HCT116 (cell line): ENCODE measurements around the gene IRF8. TPM values are rescaled to one million over a fixed set of nuclear protein-coding genes. Genes with fewer than 3 reads are reported as not detected.

Experiments
- ATAC-seq: fragments of 200-7000 bp; cut with Tn5 transposase; 2 replicates; pipeline ENCODE4 v1.9.1; 2020; ENCODE audit warnings: mild to moderate bottlenecking, moderate library complexity
- BruUV-seq: library from RNA; stranded (reverse); fragments of 400-500 nt; replicated peaks from 2 replicates; lab custom pipeline; 2021; lab: Mats Ljungman, UMichigan
- CTCF ChIA-PET: fragments of 300-600 bp; sonication (Branson Sonifier 250); formaldehyde crosslinking; loops from one replicate; lab custom pipeline; 2021; ENCODE audit warnings: antibody characterized with exemption; lab: Charles Lee
- POLR2A ChIA-PET: fragments of 300-600, 350-600 bp; sonication (Branson Sonifier 250); formaldehyde crosslinking; loops from one replicate; lab custom pipeline; 2021; ENCODE audit warnings: antibody characterized with exemption; lab: Charles Lee
- RAD21 ChIA-PET, 2 experiments: fragments of 300-600 bp; sonication (Branson Sonifier 250); formaldehyde crosslinking; loops; one replicate each; lab custom pipeline; 2023; ENCODE audit warnings: low total read pairs in 2 of 2; ENCODE audit not compliant: uncharacterized antibody in 2 of 2, unreplicated experiment in 2 of 2, low non-redundant PET in 1 of 2; lab: Charles Lee
- DNase-seq: peaks from one replicate; pipeline ENCODE4 v3.0.0-alpha.2; 2010; ENCODE audit warnings: low read depth, low spot score
- H2AFZ ChIP-seq: fragments of 200-600 bp; shearing (Covaris generic), sonication (generic); 2 replicates; pipeline ENCODE4 v1.6.1; 2017; ENCODE audit warnings: low read depth, mixed run types, mixed read lengths, antibody characterized with exemption, low read length; ENCODE audit not compliant: poor library complexity, severe bottlenecking
- H3K27ac ChIP-seq: 2 replicates; pipeline ENCODE4 v1.5.1; 2012; ENCODE audit warnings: low read depth, low read length
- H3K27me3 ChIP-seq: fragments of 200-600 bp; sonication (generic); 2 replicates; pipeline ENCODE4 v1.6.1; 2016; ENCODE audit warnings: mixed run types, low read length, mixed read lengths; ENCODE audit not compliant: insufficient read depth
- H3K36me3 ChIP-seq, 2 experiments: fragments of 200-500 bp in 1 of 2; fragments of 200-600 bp in 1 of 2; sonication (Bioruptor generic) in 1 of 2; sonication (generic) in 1 of 2; 2 replicates each; pipeline versions ENCODE4 v1.5.1 to v1.6.1; 2014 to 2016; ENCODE audit warnings: low read length in 2 of 2, inconsistent platforms in 1 of 2, mixed read lengths in 1 of 2, mixed run types in 1 of 2; ENCODE audit not compliant: insufficient read depth in 2 of 2, control insufficient read depth in 1 of 2
- H3K4me1 ChIP-seq, 2 experiments: fragments of 200-600 bp in 1 of 2; sonication (generic) in 1 of 2; 2 replicates each; pipeline versions ENCODE4 v1.5.1 to v1.6.1; 2012 to 2017; ENCODE audit warnings: low read length in 2 of 2, inconsistent platforms in 1 of 2, mild to moderate bottlenecking in 1 of 2, mixed read lengths in 1 of 2, mixed run types in 1 of 2, moderate library complexity in 1 of 2; ENCODE audit not compliant: insufficient read depth in 2 of 2, control insufficient read depth in 1 of 2
- H3K4me2 ChIP-seq: fragments of 200-600 bp; sonication (generic); 2 replicates; pipeline ENCODE4 v1.6.1; 2017; ENCODE audit warnings: mixed run types, low read length, mixed read lengths
- H3K4me3 ChIP-seq, 2 experiments: fragments of 200-600 bp in 1 of 2; sonication (generic) in 1 of 2; replicated peaks in 1 of 2; 2 replicates each; pipeline ENCODE4 v1.5.1; 2011 to 2016; ENCODE audit warnings: low read length in 2 of 2, control low read depth in 1 of 2, low read depth in 1 of 2, mild to moderate bottlenecking in 1 of 2, mixed read lengths in 1 of 2, mixed run types in 1 of 2
- H3K79me2 ChIP-seq: fragments of 200-600 bp; sonication (generic); 2 replicates; pipeline ENCODE4 v1.6.1; 2017; ENCODE audit warnings: mild to moderate bottlenecking, mixed run types, low read length, moderate library complexity, mixed read lengths; ENCODE audit not compliant: insufficient read depth
- H3K9ac ChIP-seq: fragments of 200-600 bp; sonication (generic); 2 replicates; pipeline ENCODE4 v1.6.1; 2016; ENCODE audit warnings: low read length, mixed read lengths
- H3K9me2 ChIP-seq: fragments of 200-600 bp; sonication (generic), shearing (Covaris generic); 2 replicates; pipeline ENCODE4 v1.6.1; 2017; ENCODE audit warnings: mixed run types, mild to moderate bottlenecking, moderate library complexity; ENCODE audit not compliant: insufficient read depth
- H3K9me3 ChIP-seq, 2 experiments: fragments of 200-500 bp in 1 of 2; fragments of 200-600 bp in 1 of 2; sonication (Bioruptor generic) in 1 of 2; sonication (generic) in 1 of 2; 2 replicates each; pipeline ENCODE4 v1.6.1; 2014 to 2017; ENCODE audit warnings: low read length in 2 of 2, mixed read lengths in 2 of 2, inconsistent platforms in 1 of 2, low read depth in 1 of 2, mild to moderate bottlenecking in 1 of 2, mixed run types in 1 of 2, moderate library complexity in 1 of 2; ENCODE audit not compliant: control insufficient read depth in 1 of 2, insufficient read depth in 1 of 2
- H4K20me1 ChIP-seq: fragments of 200-600 bp; sonication (generic), shearing (Covaris generic); 2 replicates; pipeline ENCODE4 v1.6.1; 2017; ENCODE audit warnings: mixed run types, mild to moderate bottlenecking, moderate library complexity; ENCODE audit not compliant: insufficient read depth
- ATF3 ChIP-seq: IDR thresholded peaks from 2 replicates; pipeline ENCODE4 v1.6.1; 2012
- EGR1 ChIP-seq: IDR thresholded peaks from 2 replicates; pipeline ENCODE4 v1.6.1; 2012; ENCODE audit warnings: low read depth
- ELF1 ChIP-seq: IDR thresholded peaks from 2 replicates; pipeline ENCODE4 v1.6.1; 2012; ENCODE audit warnings: low read depth, borderline replicate concordance
- FOSL1 ChIP-seq: IDR thresholded peaks from 2 replicates; pipeline ENCODE4 v1.6.1; 2012; ENCODE audit warnings: low read depth
- JUND ChIP-seq: IDR thresholded peaks from 2 replicates; pipeline ENCODE4 v1.6.1; 2012
- POLR2A ChIP-seq: IDR thresholded peaks from 2 replicates; pipeline ENCODE4 v1.7.0; 2011; ENCODE audit warnings: borderline replicate concordance; ENCODE audit not compliant: insufficient read depth, insufficient read length; ENCODE audit errors: extremely low read depth
- POLR2AphosphoS5 ChIP-seq: IDR thresholded peaks from 2 replicates; pipeline ENCODE4 v1.6.1; 2011; ENCODE audit warnings: mild to moderate bottlenecking, low read depth, low read length, moderate library complexity
- RAD21 ChIP-seq: IDR thresholded peaks from 2 replicates; pipeline ENCODE4 v1.6.1; 2012; ENCODE audit warnings: low read depth, mild to moderate bottlenecking
- SIN3A ChIP-seq: IDR thresholded peaks from 2 replicates; pipeline ENCODE4 v1.6.1; 2012; ENCODE audit warnings: low read depth
- SRF ChIP-seq: IDR thresholded peaks from 2 replicates; pipeline ENCODE4 v1.6.1; 2012; ENCODE audit warnings: low read depth
- YY1 ChIP-seq: IDR thresholded peaks from 2 replicates; pipeline ENCODE4 v1.6.1; 2011; ENCODE audit warnings: low read length, low read depth, moderate library complexity, mild to moderate bottlenecking; ENCODE audit not compliant: insufficient replicate concordance; ENCODE audit errors: extremely low read depth
- ZFX ChIP-seq: fragments of 450-650 bp; IDR thresholded peaks from 2 replicates; pipeline ENCODE4 v1.6.1; 2017
- intact Hi-C: fragments of 100-400 bp; cut with micrococcal nuclease; formaldehyde crosslinking; loops from 2 replicates; pipeline ENCODE4 v1.10.0; 2022
- total RNA-seq: library from RNA; stranded (reverse); gene quantifications from one replicate; pipeline ENCODE4 v1.2.1, GENCODE V29; 2021; ENCODE audit not compliant: unreplicated experiment
- TF ChIP-seq, protein P1 (sequence below): IDR thresholded peaks from 2 replicates; pipeline ENCODE4 v1.6.1; 2012; ENCODE audit warnings: low read depth

Gene IRF8
- total RNA-seq, 1 experiment from 2014 or later = 0.61 TPM

DNA sequence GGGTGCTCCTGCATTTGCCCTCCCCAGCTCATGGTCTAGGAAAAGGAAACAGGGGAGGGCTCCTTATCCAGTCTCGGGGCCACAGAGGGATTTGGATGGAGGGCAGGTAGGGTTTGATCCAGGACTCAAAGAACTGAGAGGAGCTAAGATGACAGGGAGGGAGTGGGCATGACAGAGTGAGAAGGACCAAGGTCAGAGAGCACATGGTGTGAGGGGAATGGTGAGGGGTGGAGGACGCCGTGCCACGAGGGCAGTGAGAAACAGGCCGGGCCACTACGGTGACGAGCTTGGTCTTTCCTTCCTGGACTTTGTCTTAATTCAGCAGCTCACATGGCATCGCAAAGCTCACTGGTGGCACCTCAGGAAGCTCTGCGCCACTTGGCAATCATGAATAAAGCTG, 35.2 kb downstream of the IRF8 start:
- no TSS peak for BruUV-seq
- ChIA-PET CTCF (no interaction called here), RAD21 (no interaction called here), POLR2A (no interaction called here)
- Histone ChIP-seq H3K79me2 (no peaks in the 10 kb centered on the region), H3K4me3 (no peak overlapping the region), H4K20me1 (no peaks in the 10 kb centered on the region), H3K4me2 (no peak overlapping the region), H3K9me3 (no peaks in the 10 kb centered on the region), H3K9ac (no peak overlapping the region), H3K36me3 (no peaks in the 10 kb centered on the region), H3K27ac (no peak overlapping the region), H3K27me3 (peaks cover 28% of the 10 kb centered on the region; the same call in 1 of the 2 replicates), H3K4me1 (peaks cover 3 to 7% of the 10 kb centered on the region in 2 experiments; a peak in 2 of 4 replicates), H2AFZ (no peak overlapping the region), H3K9me2 (no peaks in the 10 kb centered on the region)
- TF ChIP-seq ATF3 (no peak), POLR2A (no peak), POLR2AphosphoS5 (no peak), FOSL1 (no peak), ZFX (no peak), ELF1 (no peak), EGR1 (no peak), JUND (no peak), SRF (no peak), SIN3A (no peak), YY1 (no peak), RAD21 (no peak)
- TF ChIP-seq, protein P1, sequence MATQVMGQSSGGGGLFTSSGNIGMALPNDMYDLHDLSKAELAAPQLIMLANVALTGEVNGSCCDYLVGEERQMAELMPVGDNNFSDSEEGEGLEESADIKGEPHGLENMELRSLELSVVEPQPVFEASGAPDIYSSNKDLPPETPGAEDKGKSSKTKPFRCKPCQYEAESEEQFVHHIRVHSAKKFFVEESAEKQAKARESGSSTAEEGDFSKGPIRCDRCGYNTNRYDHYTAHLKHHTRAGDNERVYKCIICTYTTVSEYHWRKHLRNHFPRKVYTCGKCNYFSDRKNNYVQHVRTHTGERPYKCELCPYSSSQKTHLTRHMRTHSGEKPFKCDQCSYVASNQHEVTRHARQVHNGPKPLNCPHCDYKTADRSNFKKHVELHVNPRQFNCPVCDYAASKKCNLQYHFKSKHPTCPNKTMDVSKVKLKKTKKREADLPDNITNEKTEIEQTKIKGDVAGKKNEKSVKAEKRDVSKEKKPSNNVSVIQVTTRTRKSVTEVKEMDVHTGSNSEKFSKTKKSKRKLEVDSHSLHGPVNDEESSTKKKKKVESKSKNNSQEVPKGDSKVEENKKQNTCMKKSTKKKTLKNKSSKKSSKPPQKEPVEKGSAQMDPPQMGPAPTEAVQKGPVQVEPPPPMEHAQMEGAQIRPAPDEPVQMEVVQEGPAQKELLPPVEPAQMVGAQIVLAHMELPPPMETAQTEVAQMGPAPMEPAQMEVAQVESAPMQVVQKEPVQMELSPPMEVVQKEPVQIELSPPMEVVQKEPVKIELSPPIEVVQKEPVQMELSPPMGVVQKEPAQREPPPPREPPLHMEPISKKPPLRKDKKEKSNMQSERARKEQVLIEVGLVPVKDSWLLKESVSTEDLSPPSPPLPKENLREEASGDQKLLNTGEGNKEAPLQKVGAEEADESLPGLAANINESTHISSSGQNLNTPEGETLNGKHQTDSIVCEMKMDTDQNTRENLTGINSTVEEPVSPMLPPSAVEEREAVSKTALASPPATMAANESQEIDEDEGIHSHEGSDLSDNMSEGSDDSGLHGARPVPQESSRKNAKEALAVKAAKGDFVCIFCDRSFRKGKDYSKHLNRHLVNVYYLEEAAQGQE = no peak
- intact Hi-C loops = no loop called here
- ATAC-seq (no peak), DNase-seq (no peak)
